MM.1S (cell line): ENCODE measurements around the gene MPO.

Source experiments
- CTCF ChIP-seq: fragments of 300-600 bp; sonication (generic); IDR thresholded peaks from 2 replicates; pipeline ENCODE4 v1.5.1; 2016; ENCODE audit warnings: antibody characterized with exemption, low read length, mixed read lengths
- EZH2 ChIP-seq: fragments of 300-600 bp; sonication (generic); optimal IDR thresholded peaks from 2 replicates; pipeline ENCODE3; 2017; ENCODE audit warnings: low read depth, mild to moderate bottlenecking, antibody characterized with exemption, low read length, mixed read lengths
- EZH2phosphoT487 ChIP-seq: fragments of 300-600 bp; sonication (generic); IDR thresholded peaks from 2 replicates; pipeline ENCODE4 v1.6.1; 2018; ENCODE audit warnings: antibody characterized with exemption, low read length

GRCh38 chr17:58275417-58275816 is 5.3 kb downstream of the MPO start:
- TF ChIP-seq CTCF (no peak), EZH2 (no peak), EZH2phosphoT487 (no peak)
